ENCODE results near the gene GAGE10. TPM values are rescaled to one million over a fixed set of nuclear protein-coding genes. Genes with fewer than 3 reads are reported as not detected.

Gene GAGE10
- total RNA-seq, result not detected

GRCh38 chrX:49303346-49303745, at the start of gene GAGE10:
GAGE10 (plus strand) TSS chrX:49303646; CDS start chrX:49304860, 1,214 bp downstream.
- TF ChIP-seq CTCF (IDR thresholded peaks at IDR 0.05; ENCODE audit: low read depth), result no peak

GRCh38 chrX:49254639-49255038, 48.8 kb upstream of the GAGE10 start:
- no peak for TF ChIP-seq CTCF (IDR thresholded peaks at IDR 0.05; ENCODE audit: low read depth)

- no peak for TF ChIP-seq CTCF (IDR thresholded peaks at IDR 0.05; ENCODE audit: low read depth)
Measured at GRCh38 chrX:49256268-49256995, 47.0 kb upstream of the GAGE10 start.

- TF ChIP-seq CTCF (IDR thresholded peaks at IDR 0.05; ENCODE audit: low read depth), result no peak
Measured at GRCh38 chrX:49257074-49257790, 46.2 kb upstream of the GAGE10 start.

- no peak for TF ChIP-seq CTCF (IDR thresholded peaks at IDR 0.05; ENCODE audit: low read depth)
Measured at GRCh38 chrX:49257846-49258748, 45.3 kb upstream of the GAGE10 start.

- TF ChIP-seq CTCF (IDR thresholded peaks at IDR 0.05; ENCODE audit: low read depth), result no peak
Measured at GRCh38 chrX:49258749-49259124, 44.7 kb upstream of the GAGE10 start.

Measured in subcutaneous adipose tissue (tissue), 4 donors.